Tibial nerve (tissue), 4 donors: ENCODE measurements around the gene MRPL2. TPM values are rescaled to one million over a fixed set of nuclear protein-coding genes. Genes with fewer than 3 reads are reported as not detected.
A peak's percentile ranks its signal among the peaks of the same experiment; 100 is the strongest.

Experiments
- DNase-seq, 2 donors: peaks; one replicate each; pipeline ENCODE4 v3.0.0-alpha.2; 2019; ENCODE audit warnings: low spot score in 2 of 2
- H3K27ac ChIP-seq, 4 donors: fragments of 200-600 bp; sonication (generic) in 3 of 4; one replicate each; pipeline ENCODE4 v1.5.1; 2017 to 2019; ENCODE audit warnings: mild to moderate bottlenecking in 1 of 4
- H3K27me3 ChIP-seq, 2 donors: fragments of 200-600 bp; sonication (generic) in 1 of 2; one replicate each; pipeline versions ENCODE4 v1.5.1 to v1.6.0; 2017 to 2019
- H3K36me3 ChIP-seq, 3 donors: fragments of 200-600 bp; sonication (generic); one replicate each; pipeline ENCODE4 v1.5.1; 2018 to 2019
- H3K4me1 ChIP-seq, 4 donors: fragments of 200-600 bp; sonication (generic) in 3 of 4; one replicate each; pipeline ENCODE4 v1.5.1; 2017 to 2019
- H3K4me3 ChIP-seq, 4 donors: fragments of 200-600 bp; sonication (generic) in 3 of 4; one replicate each; pipeline ENCODE4 v1.5.1; 2017 to 2019; ENCODE audit warnings: mild to moderate bottlenecking in 1 of 4, moderate library complexity in 1 of 4
- H3K9me3 ChIP-seq, 4 donors: fragments of 200-600 bp; sonication (generic) in 3 of 4; one replicate each; pipeline ENCODE4 v1.5.1; 2017 to 2019
- CTCF ChIP-seq, 5 experiments: fragments of 200-600 bp in 3 of 5; fragments of 450-650 bp in 2 of 5; sonication (generic) in 3 of 5; IDR thresholded peaks; one replicate each; pipeline ENCODE4 v1.5.1; 2016 to 2019; ENCODE audit warnings: antibody characterized with exemption in 5 of 5, mild to moderate bottlenecking in 3 of 5, moderate library complexity in 2 of 5
- EP300 ChIP-seq, 2 donors: sonication (generic); formaldehyde crosslinking; IDR thresholded peaks; one replicate each; pipeline ENCODE4 v1.6.1; 2017; ENCODE audit warnings: antibody characterized with exemption in 2 of 2, mild to moderate bottlenecking in 1 of 2
- POLR2A ChIP-seq, 2 donors: fragments of 450-650 bp; IDR thresholded peaks; one replicate each; pipeline ENCODE4 v1.6.1; 2017; ENCODE audit warnings: antibody characterized with exemption in 2 of 2, mild to moderate bottlenecking in 2 of 2, moderate library complexity in 2 of 2
- WGBS, 2 donors: methylation state at CpG; one replicate each; pipeline ENCODE4 v1.1.5; 2018; 5-methylcytosine and 5-hydroxymethylcytosine counted together
- total RNA-seq, 4 donors: library from RNA; depleted of rRNA; stranded (reverse); fragments of >200 nt; gene quantifications; one replicate each; pipeline ENCODE4 v1.1.0, GENCODE V29; 2016

MRPL2 gene
- total RNA-seq, result 10 to 100 TPM in 2 of 4 donors, 1 to 10 TPM in 2; 8.4 to 17.3 (median 11.6) TPM

GRCh38 chr6:43059168-43060033 is at the start of gene MRPL2, which contains the start of gene KLC4:
Gene MRPL2, minus strand, starts transcription at chr6:43059434. Its CDS starts 53 bp downstream, at chr6:43059381.
Gene KLC4, plus strand, starts transcription at chr6:43059631. Its CDS starts 1,705 bp downstream, at chr6:43061336.
- 0 to 1% methylated on average over 52 to 60 of the region's 64 CpGs for WGBS, 2 donors
- Histone ChIP-seq H3K36me3 (peaks cover 0 to 59% (median 0%) of the 10 kb centered on the region in 3 donors), H3K27me3 (no peaks in the 10 kb centered on the region), H3K9me3 (no peaks in the 10 kb centered on the region), H3K4me3 (peak within 1 kb of the TSS; percentile 54 to 97 (median 68)), H3K4me1 (peaks cover 0 to 43% (median 28%) of the 10 kb centered on the region in 4 donors), H3K27ac (peak within 1 kb of the TSS; percentile 75 to 95 (median 90))
- DNase-seq, result peak; percentile 97 to 98
- TF ChIP-seq POLR2A (IDR thresholded peaks at IDR 0.05) (peak; percentile 59 to 83), CTCF (IDR thresholded peaks at IDR 0.05) (peak in 1 of 5 experiments; percentile 40), EP300 (IDR thresholded peaks at IDR 0.05) (peak; percentile 93 to 95)

- H3K9me3 ChIP-seq, result no peaks in the 10 kb centered on the region
- no peak overlapping the region for H3K27ac ChIP-seq
- no peaks in the 10 kb centered on the region for H3K4me1 ChIP-seq
- DNase-seq, result no peak
- TF ChIP-seq CTCF (IDR thresholded peaks at IDR 0.05) (no peak), EP300 (IDR thresholded peaks at IDR 0.05) (no peak), POLR2A (IDR thresholded peaks at IDR 0.05) (no peak)
- 97% methylated on average over 12 of the region's 12 CpGs for WGBS, 2 donors
- H3K36me3 ChIP-seq, result no peaks in the 10 kb centered on the region
- H3K4me3 ChIP-seq, result no peak overlapping the region
- H3K27me3 ChIP-seq, result no peaks in the 10 kb centered on the region
Measured at GRCh38 chr6:43107344-43108062, 48.3 kb upstream of the MRPL2 start.

- Histone ChIP-seq H3K27me3 (peaks cover 0 to 3% of the 10 kb centered on the region in 2 donors), H3K36me3 (no peaks in the 10 kb centered on the region), H3K4me3 (no peak overlapping the region), H3K4me1 (no peaks in the 10 kb centered on the region), H3K9me3 (no peaks in the 10 kb centered on the region), H3K27ac (no peak overlapping the region)
- no peak for DNase-seq
- WGBS, 2 donors, result 88 to 91% methylated on average over 9 of the region's 9 CpGs
- TF ChIP-seq CTCF (IDR thresholded peaks at IDR 0.05), result no peak
- no peak for TF ChIP-seq POLR2A (IDR thresholded peaks at IDR 0.05)
- no peak for TF ChIP-seq EP300 (IDR thresholded peaks at IDR 0.05)
Measured at GRCh38 chr6:43105538-43106222, 46.4 kb upstream of the MRPL2 start.

DNA sequence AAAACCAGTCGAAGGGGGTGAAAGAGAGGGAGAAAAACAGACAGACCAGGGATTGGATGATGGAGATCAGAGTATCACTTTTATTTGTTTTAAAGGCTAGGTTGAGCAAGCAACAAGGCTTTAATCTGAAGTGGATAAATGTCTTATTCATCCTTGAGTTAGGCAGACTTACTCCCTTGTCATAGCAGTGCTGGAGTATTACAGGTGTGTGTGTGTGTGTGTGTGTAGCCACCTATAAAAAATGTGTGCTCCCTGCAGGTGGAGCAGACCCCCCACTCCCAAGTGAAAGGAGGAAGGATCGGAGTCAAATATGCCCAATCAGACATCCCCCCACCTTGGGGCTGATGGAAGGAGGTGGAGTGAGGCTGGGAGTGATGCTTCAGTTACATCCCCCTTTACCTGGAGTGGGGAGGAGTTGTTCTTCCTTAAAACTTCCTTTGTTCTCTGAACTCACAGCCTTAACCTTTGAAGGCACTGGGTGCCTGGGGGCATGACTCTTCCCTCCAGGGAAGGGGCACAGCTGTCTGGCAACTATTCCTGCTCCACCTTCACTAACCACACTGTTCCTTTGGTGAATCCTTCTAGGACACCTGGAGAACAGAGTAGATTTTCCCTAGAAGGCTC is 44.1 kb upstream of the MRPL2 start:
- Histone ChIP-seq H3K4me1 (no peaks in the 10 kb centered on the region), H3K27me3 (peaks cover 0 to 3% of the 10 kb centered on the region in 2 donors), H3K27ac (no peak overlapping the region), H3K36me3 (no peaks in the 10 kb centered on the region), H3K9me3 (no peaks in the 10 kb centered on the region), H3K4me3 (no peak overlapping the region)
- no peak for DNase-seq
- WGBS, 2 donors, result 60 to 76% methylated on average over 2 of the region's 2 CpGs
- TF ChIP-seq EP300 (IDR thresholded peaks at IDR 0.05) (no peak), POLR2A (IDR thresholded peaks at IDR 0.05) (no peak), CTCF (IDR thresholded peaks at IDR 0.05) (no peak)
